ENCODE results near the gene GPA33.

DNA sequence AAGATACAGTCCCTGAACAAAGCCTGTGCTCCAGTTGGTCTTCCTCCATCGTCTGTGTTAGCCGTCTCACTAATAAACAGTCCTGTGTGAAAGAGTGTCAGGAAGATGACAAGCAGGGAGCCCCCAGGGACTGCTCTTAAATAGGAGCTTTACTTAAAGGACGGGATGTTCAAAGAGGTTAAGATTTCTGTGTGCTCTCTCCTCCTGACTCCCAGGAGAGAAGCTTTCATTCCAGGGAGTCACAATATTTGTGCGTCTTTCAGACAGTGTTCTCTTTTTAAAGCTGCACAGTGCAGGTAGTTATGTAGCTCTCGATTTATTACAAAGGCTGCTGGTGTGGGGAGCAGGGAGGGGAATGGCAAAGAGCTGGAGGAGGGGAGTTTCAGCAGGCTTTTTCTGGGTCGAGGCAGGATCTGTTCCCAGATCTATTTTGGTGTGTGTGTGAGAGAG is 47.2 kb upstream of the GPA33 start:
- TF ChIP-seq, protein P1, sequence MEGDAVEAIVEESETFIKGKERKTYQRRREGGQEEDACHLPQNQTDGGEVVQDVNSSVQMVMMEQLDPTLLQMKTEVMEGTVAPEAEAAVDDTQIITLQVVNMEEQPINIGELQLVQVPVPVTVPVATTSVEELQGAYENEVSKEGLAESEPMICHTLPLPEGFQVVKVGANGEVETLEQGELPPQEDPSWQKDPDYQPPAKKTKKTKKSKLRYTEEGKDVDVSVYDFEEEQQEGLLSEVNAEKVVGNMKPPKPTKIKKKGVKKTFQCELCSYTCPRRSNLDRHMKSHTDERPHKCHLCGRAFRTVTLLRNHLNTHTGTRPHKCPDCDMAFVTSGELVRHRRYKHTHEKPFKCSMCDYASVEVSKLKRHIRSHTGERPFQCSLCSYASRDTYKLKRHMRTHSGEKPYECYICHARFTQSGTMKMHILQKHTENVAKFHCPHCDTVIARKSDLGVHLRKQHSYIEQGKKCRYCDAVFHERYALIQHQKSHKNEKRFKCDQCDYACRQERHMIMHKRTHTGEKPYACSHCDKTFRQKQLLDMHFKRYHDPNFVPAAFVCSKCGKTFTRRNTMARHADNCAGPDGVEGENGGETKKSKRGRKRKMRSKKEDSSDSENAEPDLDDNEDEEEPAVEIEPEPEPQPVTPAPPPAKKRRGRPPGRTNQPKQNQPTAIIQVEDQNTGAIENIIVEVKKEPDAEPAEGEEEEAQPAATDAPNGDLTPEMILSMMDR (IDR thresholded peaks at IDR 0.05): no peak
- TF ChIP-seq POLR2A (IDR thresholded peaks at IDR 0.05): no peak

All from transverse colon (tissue), 3 donors.